Smooth muscle cell (in vitro differentiated cells): ENCODE results near the gene CFAP206. TPM values are rescaled to one million over a fixed set of nuclear protein-coding genes. Genes with fewer than 3 reads are reported as not detected.

Experiments
- DNase-seq: peaks from one replicate; lab custom pipeline; 2025; ENCODE audit not compliant: unreplicated experiment; lab: John Stamatoyannopoulos, UW
- H2AFZ ChIP-seq: fragments of 200-600 bp; sonication (generic); 2 replicates; pipeline ENCODE4 v1.6.0; 2016; ENCODE audit warnings: antibody characterized with exemption, low read depth, mild to moderate bottlenecking
- H3F3A ChIP-seq: fragments of 200-600 bp; sonication (generic); 2 replicates; pipeline ENCODE4 v1.6.0; 2017; ENCODE audit warnings: antibody characterized with exemption, low read depth
- H3K27ac ChIP-seq: fragments of 200-600 bp; sonication (generic); 2 replicates; pipeline ENCODE4 v1.5.1; 2016; ENCODE audit warnings: low read depth, mild to moderate bottlenecking
- H3K27me3 ChIP-seq: fragments of 200-600 bp; sonication (generic); 2 replicates; pipeline ENCODE4 v1.6.1; 2016; ENCODE audit warnings: low read depth, mild to moderate bottlenecking
- H3K36me3 ChIP-seq: fragments of 200-600 bp; sonication (generic); 2 replicates; pipeline ENCODE4 v1.5.1; 2016; ENCODE audit warnings: low read depth
- H3K4me1 ChIP-seq: fragments of 200-600 bp; sonication (generic); 2 replicates; pipeline ENCODE4 v1.5.1; 2016; ENCODE audit warnings: low read depth
- H3K4me2 ChIP-seq: fragments of 200-600 bp; sonication (generic); 2 replicates; pipeline ENCODE4 v1.6.0; 2016; ENCODE audit warnings: mild to moderate bottlenecking
- H3K4me3 ChIP-seq: fragments of 200-600 bp; sonication (generic); 2 replicates; pipeline ENCODE4 v1.5.1; 2016; ENCODE audit warnings: mild to moderate bottlenecking
- H3K79me2 ChIP-seq: fragments of 200-600 bp; sonication (generic); 2 replicates; pipeline ENCODE4 v1.6.0; 2016; ENCODE audit warnings: low read depth, mild to moderate bottlenecking
- H3K9ac ChIP-seq: fragments of 200-600 bp; sonication (generic); 2 replicates; pipeline ENCODE4 v1.6.0; 2016; ENCODE audit warnings: low read depth
- H3K9me3 ChIP-seq: fragments of 200-600 bp; sonication (generic); replicated peaks from 2 replicates; pipeline ENCODE4 v1.5.1; 2016; ENCODE audit warnings: low read depth
- H4K20me1 ChIP-seq: fragments of 200-600 bp; sonication (generic); 2 replicates; pipeline ENCODE4 v1.6.0; 2016; ENCODE audit warnings: low read depth
- WGBS: methylation state at CpG from one replicate; pipeline ENCODE4 v1.1.7; 2016; ENCODE audit warnings: low lambda C conversion rate; 5-methylcytosine and 5-hydroxymethylcytosine counted together
- polyA plus RNA-seq: library from polyadenylated mRNA; unstranded; fragments of >200 nt; fragmentation: Nextera tagmentation; extraction: Ambion mirVana; gene quantifications from 2 replicates; pipeline ENCODE4 v1.2.1, GENCODE V29; 2016
- small RNA-seq: library from RNA; depleted of rRNA; stranded (forward); fragments of <200 nt; gene quantifications from one replicate; pipeline ENCODE3, GENCODE V24; 2014
- total RNA-seq: library from RNA; depleted of rRNA; stranded (reverse); fragments of >200 nt; gene quantifications from 2 replicates; pipeline ENCODE4 v1.2.3, GENCODE V29; 2014
- TF ChIP-seq, protein P1 (sequence below): fragments of 200-600 bp; sonication (generic); IDR thresholded peaks from 2 replicates; pipeline ENCODE4 v1.5.1; 2017; ENCODE audit warnings: borderline replicate concordance, mild to moderate bottlenecking, antibody characterized with exemption; ENCODE audit not compliant: insufficient read depth, poor library complexity, severe bottlenecking

CFAP206 gene
- total and polyA plus RNA-seq, 2 experiments from 2014 or later: 0.21 to 2.0 TPM

DNA sequence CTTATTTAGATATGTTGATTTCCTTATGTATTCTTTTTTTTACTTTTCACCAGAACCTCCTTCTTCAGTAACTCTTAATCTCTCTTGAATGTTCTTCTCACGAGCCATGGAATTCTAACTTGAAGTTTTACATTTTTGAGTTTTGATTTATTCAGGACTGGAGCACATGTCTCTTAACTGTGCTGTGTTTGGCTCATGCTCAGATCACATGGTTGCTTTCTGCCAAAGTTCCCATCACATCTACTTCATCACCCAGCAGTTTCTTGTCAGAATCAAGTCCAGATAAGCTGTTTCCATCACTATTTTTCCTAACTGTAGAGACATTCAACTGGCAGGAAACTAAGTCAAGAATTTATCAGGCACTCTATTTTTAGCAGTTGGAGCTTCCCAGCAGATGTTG lies 96.7 kb downstream of the CFAP206 start:
- Histone ChIP-seq H3K79me2 (no peaks in the 10 kb centered on the region), H3K36me3 (no peaks in the 10 kb centered on the region), H3K9me3 (no peaks in the 10 kb centered on the region), H3K4me2 (no peak overlapping the region), H3K9ac (no peak overlapping the region), H3K27ac (no peak overlapping the region), H3K27me3 (no peaks in the 10 kb centered on the region), H3K4me3 (no peak overlapping the region), H3F3A (no peaks in the 10 kb centered on the region), H3K4me1 (no peaks in the 10 kb centered on the region), H4K20me1 (no peaks in the 10 kb centered on the region), H2AFZ (no peak overlapping the region)
- TF ChIP-seq, protein P1, sequence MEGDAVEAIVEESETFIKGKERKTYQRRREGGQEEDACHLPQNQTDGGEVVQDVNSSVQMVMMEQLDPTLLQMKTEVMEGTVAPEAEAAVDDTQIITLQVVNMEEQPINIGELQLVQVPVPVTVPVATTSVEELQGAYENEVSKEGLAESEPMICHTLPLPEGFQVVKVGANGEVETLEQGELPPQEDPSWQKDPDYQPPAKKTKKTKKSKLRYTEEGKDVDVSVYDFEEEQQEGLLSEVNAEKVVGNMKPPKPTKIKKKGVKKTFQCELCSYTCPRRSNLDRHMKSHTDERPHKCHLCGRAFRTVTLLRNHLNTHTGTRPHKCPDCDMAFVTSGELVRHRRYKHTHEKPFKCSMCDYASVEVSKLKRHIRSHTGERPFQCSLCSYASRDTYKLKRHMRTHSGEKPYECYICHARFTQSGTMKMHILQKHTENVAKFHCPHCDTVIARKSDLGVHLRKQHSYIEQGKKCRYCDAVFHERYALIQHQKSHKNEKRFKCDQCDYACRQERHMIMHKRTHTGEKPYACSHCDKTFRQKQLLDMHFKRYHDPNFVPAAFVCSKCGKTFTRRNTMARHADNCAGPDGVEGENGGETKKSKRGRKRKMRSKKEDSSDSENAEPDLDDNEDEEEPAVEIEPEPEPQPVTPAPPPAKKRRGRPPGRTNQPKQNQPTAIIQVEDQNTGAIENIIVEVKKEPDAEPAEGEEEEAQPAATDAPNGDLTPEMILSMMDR: no peak
- no peak for DNase-seq
- 58% methylated on average over 1 of the region's 1 CpG for WGBS

Small RNA genes lying within 50 kb of the gene (small RNA-seq; reads per million reads assigned to genes)
- gene AL049697.2: not detected
- not detected for gene RNU6-444P

Other genes with a start within 250 kb of the CFAP206 start
- gene SMIM8, start 85.4 kb upstream of the CFAP206 start, total RNA-seq: 8.0 and 11.1 TPM in 2 replicates
- 9.3 and 11.4 TPM in 2 replicates for gene SMIM8, start 85.4 kb upstream of the CFAP206 start, polyA plus RNA-seq
- gene GJB7, start 78.7 kb upstream of the CFAP206 start, total RNA-seq: 0.58 and 0.99 TPM in 2 replicates
- gene GJB7, start 78.7 kb upstream of the CFAP206 start, polyA plus RNA-seq: 0.27 and 2.6 TPM in 2 replicates
- gene C6orf163, start 63.2 kb upstream of the CFAP206 start, total RNA-seq: 0.99 and 3.1 TPM in 2 replicates
- gene C6orf163, start 63.2 kb upstream of the CFAP206 start, polyA plus RNA-seq: 0.56 and 0.59 TPM in 2 replicates
- 23.9 and 27.0 TPM in 2 replicates for gene SLC35A1, start 65.0 kb downstream of the CFAP206 start, total RNA-seq
- gene SLC35A1, start 65.0 kb downstream of the CFAP206 start, polyA plus RNA-seq: 19.9 and 21.5 TPM in 2 replicates
- gene RARS2, start 182.0 kb downstream of the CFAP206 start, total RNA-seq: 43.1 and 51.0 TPM in 2 replicates
- 52.5 and 68.9 TPM in 2 replicates for gene RARS2, start 182.0 kb downstream of the CFAP206 start, polyA plus RNA-seq
- 37.1 and 41.8 TPM in 2 replicates for gene ORC3, start 182.2 kb downstream of the CFAP206 start, total RNA-seq
- 23.3 and 23.4 TPM in 2 replicates for gene ORC3, start 182.2 kb downstream of the CFAP206 start, polyA plus RNA-seq